AG04450 (cell line): ENCODE results near the gene SETD5. TPM values are rescaled to one million over a fixed set of nuclear protein-coding genes. Genes with fewer than 3 reads are reported as not detected.

Experiments
- CTCF ChIA-PET: fragments of 300-600, 350-600 bp; formaldehyde crosslinking; extraction: SDS; loops from one replicate; lab custom pipeline; 2022; ENCODE audit warnings: antibody characterized with exemption, inconsistent platforms; lab: Charles Lee
- POLR2A ChIA-PET: fragments of 350-600 bp; formaldehyde crosslinking; extraction: SDS; loops from one replicate; lab custom pipeline; 2021; ENCODE audit warnings: antibody characterized with exemption, inconsistent platforms; lab: Yijun Ruan, JAX
- DNase-seq: peaks from one replicate; pipeline ENCODE4 v3.0.0-alpha.2; 2011; ENCODE audit warnings: low read depth, low spot score
- H3K27ac ChIP-seq: one replicate; pipeline ENCODE4 v1.5.1; 2012; ENCODE audit warnings: low read depth, low read length, control low read depth
- H3K27me3 ChIP-seq: one replicate; pipeline ENCODE4 v1.6.0; 2012; ENCODE audit warnings: low read length; ENCODE audit not compliant: control insufficient read depth, insufficient read depth
- H3K4me3 ChIP-seq: 2 replicates; pipeline ENCODE4 v1.5.1; 2011; ENCODE audit warnings: mild to moderate bottlenecking, low read depth, low read length, control low read depth
- H3K9me3 ChIP-seq: 2 replicates; pipeline ENCODE4 v1.5.1; 2012; ENCODE audit warnings: low read length; ENCODE audit not compliant: control insufficient read depth, insufficient read depth
- polyA minus RNA-seq: library from RNA; depleted of rRNA, polyadenylated mRNA; stranded (reverse); fragments of >200 nt; gene quantifications from 2 replicates; pipeline ENCODE4 v1.2.3, GENCODE V29; 2011; rRNA and poly(A)+ RNA removed
- polyA plus RNA-seq: library from polyadenylated mRNA; depleted of rRNA; stranded (reverse); fragments of >200 nt; gene quantifications from 2 replicates; pipeline ENCODE4 v1.2.3, GENCODE V29; 2011; rRNA removed
- TF ChIP-seq, protein P1 (sequence below): IDR thresholded peaks from 2 replicates; pipeline ENCODE4 v1.5.1; 2011; ENCODE audit warnings: low read depth, low read length, control low read depth, inconsistent platforms

Gene SETD5
- polyA plus RNA-seq (62.4 and 75.0 TPM in 2 replicates), polyA minus RNA-seq (117 and 140 TPM in 2 replicates)

DNA sequence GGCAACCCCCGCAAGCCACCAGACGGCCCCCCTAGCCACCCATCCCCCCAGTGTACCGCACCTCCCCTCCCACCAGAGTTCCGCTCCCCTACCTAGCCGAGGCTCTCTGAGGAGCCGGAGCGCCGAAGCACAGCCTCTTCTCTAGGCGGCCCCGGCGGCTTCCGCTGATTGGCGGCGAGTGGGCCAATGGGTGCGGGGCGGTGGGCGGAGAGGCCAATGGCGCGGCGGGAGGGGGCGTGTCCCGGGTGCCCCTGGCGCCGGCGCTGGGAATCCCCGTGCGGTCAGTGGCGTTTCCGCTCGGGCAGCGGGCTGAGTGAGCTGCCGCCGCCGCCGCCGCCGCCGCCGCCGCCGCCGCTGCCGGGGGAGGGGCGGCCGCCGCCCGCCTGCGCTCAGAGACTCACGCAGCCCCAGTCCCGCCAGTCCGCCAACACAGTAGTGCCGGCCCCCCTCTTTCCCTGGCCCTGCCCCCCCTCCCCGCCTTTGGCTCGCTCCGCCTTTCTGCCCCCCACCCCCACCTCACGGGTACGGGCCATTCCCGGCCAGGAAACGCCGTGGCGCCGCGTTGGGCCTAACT, at the start of gene SETD5:
Gene SETD5, plus strand, starts transcription at position 284 of the 574 bp plus-strand sequence. CDS start 31,324 bp downstream, outside the sequence.
- Histone ChIP-seq H3K27me3 (no peaks in the 10 kb centered on the region), H3K9me3 (no peaks in the 10 kb centered on the region), H3K4me3 (peak within 1 kb of the TSS; percentile 97), H3K27ac (peak within 1 kb of the TSS; percentile 99)
- POLR2A ChIA-PET: interaction anchor here (0.7 to 4.1 kb wide), 21 partner anchors 8 to 1140 kb away, joined by 3 to 57 read pairs (median 6); partner anchors contain the start of genes LMCD1, MTMR14, OGG1 and THUMPD3
- DNase-seq: peak; percentile 91
- CTCF ChIA-PET: interaction anchor here (0.6 kb wide), 1 partner anchor 10 kb away, joined by 5 read pairs; no protein-coding TSS in a partner anchor
- TF ChIP-seq, protein P1, sequence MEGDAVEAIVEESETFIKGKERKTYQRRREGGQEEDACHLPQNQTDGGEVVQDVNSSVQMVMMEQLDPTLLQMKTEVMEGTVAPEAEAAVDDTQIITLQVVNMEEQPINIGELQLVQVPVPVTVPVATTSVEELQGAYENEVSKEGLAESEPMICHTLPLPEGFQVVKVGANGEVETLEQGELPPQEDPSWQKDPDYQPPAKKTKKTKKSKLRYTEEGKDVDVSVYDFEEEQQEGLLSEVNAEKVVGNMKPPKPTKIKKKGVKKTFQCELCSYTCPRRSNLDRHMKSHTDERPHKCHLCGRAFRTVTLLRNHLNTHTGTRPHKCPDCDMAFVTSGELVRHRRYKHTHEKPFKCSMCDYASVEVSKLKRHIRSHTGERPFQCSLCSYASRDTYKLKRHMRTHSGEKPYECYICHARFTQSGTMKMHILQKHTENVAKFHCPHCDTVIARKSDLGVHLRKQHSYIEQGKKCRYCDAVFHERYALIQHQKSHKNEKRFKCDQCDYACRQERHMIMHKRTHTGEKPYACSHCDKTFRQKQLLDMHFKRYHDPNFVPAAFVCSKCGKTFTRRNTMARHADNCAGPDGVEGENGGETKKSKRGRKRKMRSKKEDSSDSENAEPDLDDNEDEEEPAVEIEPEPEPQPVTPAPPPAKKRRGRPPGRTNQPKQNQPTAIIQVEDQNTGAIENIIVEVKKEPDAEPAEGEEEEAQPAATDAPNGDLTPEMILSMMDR: no peak

DNA sequence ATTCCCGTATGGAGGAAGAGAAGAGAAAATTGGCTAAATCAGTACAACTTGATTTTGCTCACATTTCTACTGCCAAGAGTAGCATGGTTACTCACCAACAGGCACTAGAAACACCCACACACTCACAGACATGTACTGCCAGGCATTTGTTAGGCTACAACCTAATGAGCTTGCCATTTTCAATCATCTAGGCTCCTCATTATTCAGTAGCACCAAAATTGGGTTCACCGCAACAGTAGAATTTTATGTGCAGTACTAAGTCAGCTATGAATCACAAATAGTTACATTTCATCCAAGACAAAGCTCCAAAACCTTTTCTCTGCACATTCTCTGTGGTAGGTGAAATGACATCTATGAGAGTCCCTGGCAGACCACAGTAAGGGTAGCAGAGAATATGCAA, 49.5 kb upstream of the SETD5 start:
- no peaks in the 10 kb centered on the region for H3K27me3 ChIP-seq
- no peaks in the 10 kb centered on the region; the same call in 1 of the 2 replicates for H3K9me3 ChIP-seq
- no peak overlapping the region for H3K4me3 ChIP-seq
- DNase-seq: no peak
- H3K27ac ChIP-seq: no peak overlapping the region
- TF ChIP-seq, protein P1: no peak
- POLR2A ChIA-PET: interaction anchor here (0.9 to 1.1 kb wide), 2 partner anchors 14 to 48 kb away, joined by 3 read pairs; no protein-coding TSS in a partner anchor
- CTCF ChIA-PET: no interaction called here

DNA sequence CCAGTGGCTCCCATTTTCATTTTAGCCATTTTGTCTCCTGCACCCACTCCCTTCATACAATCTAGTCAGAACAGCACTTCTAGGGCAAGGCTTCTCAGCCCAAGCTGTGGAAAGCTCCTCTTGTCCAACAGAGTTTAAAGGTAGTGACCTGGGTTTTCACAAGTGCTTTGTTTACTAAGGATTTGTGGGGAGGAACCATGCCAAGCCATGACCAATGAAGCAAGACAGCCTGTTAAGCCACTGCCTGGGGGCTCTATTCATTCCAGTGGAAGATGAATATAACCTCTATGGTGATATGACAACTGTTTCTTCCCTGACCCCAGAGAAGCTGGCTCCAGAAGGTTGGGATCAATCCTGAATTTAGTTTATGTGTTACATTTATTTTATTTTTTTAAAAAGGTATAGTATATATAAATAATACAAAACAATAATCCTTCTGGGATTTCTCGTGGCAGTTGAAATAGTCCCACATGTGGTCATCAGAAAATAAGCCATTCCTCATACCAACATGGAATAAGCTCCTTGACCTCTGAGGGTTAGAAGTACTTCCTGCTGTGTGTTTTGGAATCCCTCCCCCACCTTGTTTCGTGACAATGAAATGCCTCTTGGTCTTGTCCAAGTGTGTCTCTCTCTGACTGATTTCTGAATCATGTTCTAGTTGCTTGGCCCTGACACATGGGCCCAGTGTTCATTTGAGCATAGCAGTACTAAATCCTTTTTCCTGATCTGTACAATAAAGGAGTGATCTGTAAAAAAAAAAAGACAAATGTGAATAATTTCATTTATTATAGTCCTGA, 47.9 kb upstream of the SETD5 start:
- no peak overlapping the region for H3K4me3 ChIP-seq
- H3K9me3 ChIP-seq: no peaks in the 10 kb centered on the region; the same call in 1 of the 2 replicates
- DNase-seq: no peak
- TF ChIP-seq, protein P1: no peak
- ChIA-PET POLR2A (interaction anchor here (0.6 to 1.5 kb wide), 4 partner anchors 10 to 47 kb away, joined by 3 to 7 read pairs (median 4); partner anchors contain the start of gene THUMPD3), CTCF (interaction anchor here (0.5 to 1.2 kb wide), 3 partner anchors 74 to 154 kb away, joined by 3 to 4 read pairs (median 4); no protein-coding TSS in a partner anchor)
- H3K27me3 ChIP-seq: no peaks in the 10 kb centered on the region
- peak overlapping the region; percentile 68 for H3K27ac ChIP-seq

DNA sequence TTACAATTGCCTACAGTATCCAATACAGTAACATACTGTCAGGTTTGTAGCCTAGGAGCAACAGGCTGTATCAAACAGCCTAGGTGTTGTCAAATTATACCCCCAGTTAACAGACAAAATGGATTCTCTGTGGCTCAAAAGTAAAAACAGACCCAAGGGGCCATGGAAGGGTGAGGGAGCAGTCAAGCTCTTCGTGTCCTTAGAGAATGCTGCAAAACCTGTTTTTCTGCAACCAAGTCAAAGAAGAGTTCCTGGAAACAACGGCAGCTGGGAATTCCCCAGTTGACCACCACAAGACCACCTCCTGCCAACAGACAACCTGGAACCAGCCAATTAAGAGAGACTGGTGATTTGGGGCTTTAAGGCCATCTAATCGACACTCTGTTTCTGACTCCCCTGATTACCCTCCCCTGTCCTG, 45.7 kb upstream of the SETD5 start:
- Histone ChIP-seq H3K4me3 (no peak overlapping the region), H3K27me3 (no peaks in the 10 kb centered on the region), H3K9me3 (no peaks in the 10 kb centered on the region; the same call in 1 of the 2 replicates), H3K27ac (no peak overlapping the region)
- POLR2A ChIA-PET: no interaction called here
- TF ChIP-seq, protein P1: no peak
- CTCF ChIA-PET: interaction anchor here (0.7 to 3.0 kb wide), 4 partner anchors 12 to 301 kb away, joined by 3 to 66 read pairs (median 14); partner anchors contain the start of gene THUMPD3
- no peak for DNase-seq
